Adrenal gland (tissue), 12 donors: Measurements from ENCODE around the gene HYCC2. TPM values are rescaled to one million over a fixed set of nuclear protein-coding genes. Genes with fewer than 3 reads are reported as not detected.

Experiments used
- DNase-seq, 7 donors: peaks; one replicate each; pipeline ENCODE4 v3.0.0-alpha.2; 2019 to 2020
- H3K27ac ChIP-seq, 5 donors: fragments of 200-600 bp; sonication (generic) in 4 of 5; 1 replicate in 3 of 5; 2 replicates in 2 of 5; pipeline versions ENCODE4 v1.5.1 to v1.8.0; 2016 to 2020; ENCODE audit warnings: mild to moderate bottlenecking in 1 of 5
- H3K27me3 ChIP-seq: fragments of 200-600 bp; 2 replicates; pipeline ENCODE4 v1.8.0; 2021
- H3K36me3 ChIP-seq, 2 donors: fragments of 200-600 bp; replicated peaks in 1 of 2; 1 replicate in 1 of 2; 2 replicates in 1 of 2; pipeline versions ENCODE4 v1.5.1 to v1.8.0; 2018 to 2022
- H3K4me1 ChIP-seq, 2 donors: fragments of 200-600 bp; replicated peaks in 1 of 2; 1 replicate in 1 of 2; 2 replicates in 1 of 2; pipeline versions ENCODE4 v1.5.1 to v1.8.0; 2018 to 2021
- H3K4me3 ChIP-seq, 4 donors: fragments of 200-600 bp; sonication (generic) in 3 of 4; one replicate each; pipeline ENCODE4 v1.5.1; 2016 to 2018
- H3K9me3 ChIP-seq, 3 donors: fragments of 200-600 bp; sonication (generic) in 1 of 3; replicated peaks in 1 of 3; 1 replicate in 2 of 3; 2 replicates in 1 of 3; pipeline versions ENCODE4 v1.5.1 to v1.8.0; 2016 to 2021
- POLR2A ChIP-seq, 2 donors: fragments of 450-650 bp; IDR thresholded peaks; one replicate each; pipeline ENCODE4 v1.6.1; 2017; ENCODE audit warnings: antibody characterized with exemption in 2 of 2, mild to moderate bottlenecking in 2 of 2, moderate library complexity in 1 of 2
- WGBS, 4 donors: extraction: QIAGEN DNeasy Blood & Tissue Kit in 2 of 4; methylation state at CpG; one replicate each; pipeline versions ENCODE4 v1.1.5 to v1.1.7; 2013 to 2017; 5-methylcytosine and 5-hydroxymethylcytosine counted together
- intact Hi-C, 2 donors: fragments of 100-400 bp; cut with DNase I; formaldehyde crosslinking; loops; one replicate each; pipeline versions ENCODE4 v1.14.1 to v1.15.0; 2022 to 2023
- polyA plus RNA-seq, 3 donors: library from polyadenylated mRNA; stranded (reverse); fragments of 200-250 nt in 2 of 3; fragments of 350-450 nt in 1 of 3; fragmentation: Illumina TruSeq in 1 of 3; extraction: RNeasy Lipid Tissue Mini Kit (QIAGEN cat#74804) in 1 of 3; gene quantifications; one replicate each; pipeline ENCODE4 v1.2.3, GENCODE V29; 2013 to 2014
- total RNA-seq, 9 donors: library from RNA; depleted of rRNA in 4 of 9; stranded (reverse); fragments of >200 nt in 4 of 9; fragments of 120-200 nt in 1 of 9; fragmentation: NEBNext Ultra II Directional in 1 of 9; extraction: Animal tissue kit (Norgen Biotek cat#: 25700) in 1 of 9; gene quantifications; one replicate each; pipeline versions ENCODE4 v1.1.0 to v1.2.4, GENCODE V29; 2013 to 2023
- TF ChIP-seq, protein P1 (sequence below), 6 experiments: fragments of 450-650 bp in 4 of 6; fragments of 200-600 bp in 2 of 6; sonication (generic) in 1 of 6; IDR thresholded peaks; 1 replicate in 5 of 6; 2 replicates in 1 of 6; pipeline versions ENCODE4 v1.5.1 to v1.8.0; 2016 to 2021; ENCODE audit warnings: antibody characterized with exemption in 6 of 6, mild to moderate bottlenecking in 2 of 6, moderate library complexity in 1 of 6
- donor health status: healthy with polysubstance abuse.
- donor health status: Bipolar disorder and iron deficiency.
- donor health status: DM: yes; HTN: yes; CAD: no.
- donor health status: DM: no; HTN: no; CAD: no.
- donor health status: DM: no; HTN: no; CAD: no.
- donor health status: DM: yes; HTN: yes; CAD: no.

Gene HYCC2
- total and polyA plus RNA-seq, 12 donors, result 3.9 to 36.6 (median 16.0) TPM

DNA sequence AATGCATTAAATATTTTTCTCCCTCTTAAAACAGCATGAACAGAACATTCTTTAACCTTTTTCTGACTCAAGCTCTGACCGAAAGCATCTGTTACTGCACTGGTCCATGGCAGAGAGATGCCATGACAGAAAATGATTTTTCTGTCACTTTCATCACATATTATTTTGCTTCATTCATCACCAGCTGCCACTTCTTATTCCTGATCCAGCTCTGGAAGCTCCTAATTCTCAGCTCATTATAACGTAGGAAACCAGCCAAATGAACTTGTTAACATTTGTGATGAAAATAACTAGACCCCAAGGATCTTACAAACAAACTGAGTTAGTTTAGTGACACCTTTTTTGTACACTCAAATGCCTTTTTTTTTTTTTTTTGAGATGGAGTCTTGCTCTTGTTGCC is 36.9 kb upstream of the HYCC2 start:
- Histone ChIP-seq H3K27me3 (no peaks in the 10 kb centered on the region), H3K9me3 (no peaks in the 10 kb centered on the region), H3K36me3 (no peaks in the 10 kb centered on the region), H3K4me1 (no peaks in the 10 kb centered on the region), H3K4me3 (no peak overlapping the region), H3K27ac (no peak overlapping the region)
- TF ChIP-seq POLR2A (IDR thresholded peaks at IDR 0.05), result no peak
- TF ChIP-seq, protein P1, sequence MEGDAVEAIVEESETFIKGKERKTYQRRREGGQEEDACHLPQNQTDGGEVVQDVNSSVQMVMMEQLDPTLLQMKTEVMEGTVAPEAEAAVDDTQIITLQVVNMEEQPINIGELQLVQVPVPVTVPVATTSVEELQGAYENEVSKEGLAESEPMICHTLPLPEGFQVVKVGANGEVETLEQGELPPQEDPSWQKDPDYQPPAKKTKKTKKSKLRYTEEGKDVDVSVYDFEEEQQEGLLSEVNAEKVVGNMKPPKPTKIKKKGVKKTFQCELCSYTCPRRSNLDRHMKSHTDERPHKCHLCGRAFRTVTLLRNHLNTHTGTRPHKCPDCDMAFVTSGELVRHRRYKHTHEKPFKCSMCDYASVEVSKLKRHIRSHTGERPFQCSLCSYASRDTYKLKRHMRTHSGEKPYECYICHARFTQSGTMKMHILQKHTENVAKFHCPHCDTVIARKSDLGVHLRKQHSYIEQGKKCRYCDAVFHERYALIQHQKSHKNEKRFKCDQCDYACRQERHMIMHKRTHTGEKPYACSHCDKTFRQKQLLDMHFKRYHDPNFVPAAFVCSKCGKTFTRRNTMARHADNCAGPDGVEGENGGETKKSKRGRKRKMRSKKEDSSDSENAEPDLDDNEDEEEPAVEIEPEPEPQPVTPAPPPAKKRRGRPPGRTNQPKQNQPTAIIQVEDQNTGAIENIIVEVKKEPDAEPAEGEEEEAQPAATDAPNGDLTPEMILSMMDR (IDR thresholded peaks at IDR 0.05), result no peak
- 85 to 97% (median 92%) methylated on average over 2 of the region's 2 CpGs for WGBS, 4 donors
- DNase-seq, result no peak
- intact Hi-C loops, result no loop called here

DNA sequence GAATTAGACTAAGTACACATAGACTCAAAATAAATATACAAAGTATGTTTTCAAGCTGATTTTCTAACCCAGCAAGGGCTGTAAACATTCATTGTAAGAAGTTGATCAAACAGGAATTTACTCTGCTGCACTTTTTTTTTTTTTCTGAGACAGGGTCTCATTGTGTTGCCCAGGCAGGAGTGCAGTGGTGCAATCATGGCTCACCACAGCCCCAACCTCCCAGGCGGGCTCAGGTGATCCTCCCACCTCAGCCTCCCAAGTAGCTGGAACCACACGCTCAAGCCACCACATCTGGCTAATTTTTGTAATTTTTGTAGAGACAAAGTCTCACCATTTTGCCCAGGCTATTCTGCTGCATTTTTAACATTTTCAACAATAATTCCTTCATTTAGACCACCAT is 36.2 kb upstream of the HYCC2 start:
- DNase-seq, result no peak
- intact Hi-C loops, result no loop called here
- Histone ChIP-seq H3K27me3 (no peaks in the 10 kb centered on the region), H3K4me3 (no peak overlapping the region), H3K9me3 (no peaks in the 10 kb centered on the region), H3K36me3 (no peaks in the 10 kb centered on the region), H3K4me1 (no peaks in the 10 kb centered on the region), H3K27ac (no peak overlapping the region)
- WGBS, 4 donors, result 90 to 100% (median 96%) methylated on average over 2 of the region's 2 CpGs
- TF ChIP-seq POLR2A (IDR thresholded peaks at IDR 0.05), result no peak
- TF ChIP-seq, protein P1 (IDR thresholded peaks at IDR 0.05), result no peak

DNA sequence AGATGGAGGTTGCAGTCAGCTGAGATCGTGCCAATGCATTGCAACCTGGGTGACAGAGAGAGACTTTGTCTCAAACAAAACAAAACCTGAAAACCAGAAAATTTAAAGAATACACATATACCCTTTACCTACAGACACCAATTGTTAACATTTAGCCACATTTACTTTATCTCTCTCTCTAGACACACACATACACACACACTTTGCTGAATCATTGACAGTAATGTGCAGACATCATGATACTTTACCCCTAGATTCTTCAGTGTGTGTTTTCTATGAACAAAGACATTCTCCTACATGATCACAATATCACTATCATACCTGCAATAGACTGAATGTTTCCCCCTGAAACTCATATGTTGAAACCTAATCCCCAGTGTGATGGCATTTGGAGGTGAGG is 34.3 kb upstream of the HYCC2 start:
- Histone ChIP-seq H3K4me3 (no peak overlapping the region), H3K36me3 (no peaks in the 10 kb centered on the region), H3K27me3 (no peaks in the 10 kb centered on the region), H3K9me3 (no peaks in the 10 kb centered on the region), H3K4me1 (no peaks in the 10 kb centered on the region), H3K27ac (no peak overlapping the region)
- intact Hi-C loops, result no loop called here
- WGBS, 4 donors, result 95 to 100% (median 98%) methylated on average over 1 of the region's 1 CpG
- TF ChIP-seq, protein P1 (IDR thresholded peaks at IDR 0.05), result no peak
- no peak for TF ChIP-seq POLR2A (IDR thresholded peaks at IDR 0.05)
- no peak for DNase-seq

DNA sequence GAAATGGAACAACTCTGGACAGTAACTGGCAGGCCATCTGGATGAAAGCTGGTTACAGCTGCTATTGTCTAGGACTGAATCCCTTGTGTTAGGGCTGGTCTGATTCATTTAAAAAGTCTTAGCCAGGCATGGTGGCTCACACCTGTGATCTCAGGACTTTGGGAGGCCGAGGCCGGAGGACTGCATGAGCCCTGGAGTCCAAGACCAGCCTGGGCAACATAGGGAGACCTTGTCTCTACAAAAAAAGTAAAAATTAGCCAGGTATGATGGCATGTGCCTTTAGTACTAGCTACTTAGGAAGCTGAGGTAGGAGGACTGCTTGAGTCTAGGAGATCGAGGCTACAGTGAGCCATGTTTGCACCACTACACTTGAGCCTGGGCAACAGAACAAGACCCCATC is 29.0 kb upstream of the HYCC2 start:
- H3K27me3 ChIP-seq, result no peaks in the 10 kb centered on the region
- H3K4me1 ChIP-seq, result no peaks in the 10 kb centered on the region
- no peaks in the 10 kb centered on the region for H3K9me3 ChIP-seq
- H3K36me3 ChIP-seq, result no peaks in the 10 kb centered on the region
- intact Hi-C loops, result no loop called here
- no peak for DNase-seq
- WGBS, 4 donors, result 94 to 100% (median 97%) methylated on average over 3 of the region's 3 CpGs
- H3K27ac ChIP-seq, result no peak overlapping the region
- TF ChIP-seq, protein P1 (IDR thresholded peaks at IDR 0.05), result no peak
- TF ChIP-seq POLR2A (IDR thresholded peaks at IDR 0.05), result no peak
- no peak overlapping the region for H3K4me3 ChIP-seq
